Right forelimb (tissue), 1 donor: ENCODE results near the gene UGT1A4.
"Not testable (repeated sequence)": the region's sequence is repeated elsewhere in the genome, so short reads cannot be mapped to it uniquely, and the experiment has no call there.

ENCODE experiments used
- DNase-seq: peaks from one replicate; pipeline ENCODE4 v3.0.0-alpha.2; 2018

Gene UGT1A4

GRCh38 chr2:233751212-233752009 lies 32.9 kb downstream of the UGT1A4 start:
- not testable (repeated sequence) for DNase-seq

- DNase-seq = no peak
Measured at GRCh38 chr2:233754872-233755611, 36.5 kb downstream of the UGT1A4 start.

- DNase-seq = no peak
Measured at GRCh38 chr2:233756429-233757081, 38.0 kb downstream of the UGT1A4 start.

- DNase-seq = no peak
Measured at GRCh38 chr2:233758141-233758540, 39.6 kb downstream of the UGT1A4 start.

GRCh38 chr2:233758849-233759248 lies 40.3 kb downstream of the UGT1A4 start:
- no peak for DNase-seq

GRCh38 chr2:233760043-233760442 lies 41.5 kb downstream of the UGT1A4 start, which contains the start of gene UGT1A1:
Gene UGT1A1 (plus strand): TSS chr2:233760270. CDS start chr2:233760288, 18 bp downstream.
- no peak for DNase-seq

GRCh38 chr2:233761040-233761769 lies 42.7 kb downstream of the UGT1A4 start:
- DNase-seq = no peak

- no peak for DNase-seq
Measured at GRCh38 chr2:233764264-233764663, 45.7 kb downstream of the UGT1A4 start.

- DNase-seq = no peak
Measured at GRCh38 chr2:233764761-233765160, 46.2 kb downstream of the UGT1A4 start.

GRCh38 chr2:233766416-233766815 lies 47.9 kb downstream of the UGT1A4 start:
- no peak for DNase-seq

GRCh38 chr2:233768076-233768475 lies 49.5 kb downstream of the UGT1A4 start:
- DNase-seq = no peak

- no peak for DNase-seq
Measured at GRCh38 chr2:233769260-233769659, 50.7 kb downstream of the UGT1A4 start.

GRCh38 chr2:233772153-233772552 lies 53.6 kb downstream of the UGT1A4 start:
- no peak for DNase-seq

GRCh38 chr2:233772583-233772982 lies 54.0 kb downstream of the UGT1A4 start:
- DNase-seq = no peak

- DNase-seq = no peak
Measured at GRCh38 chr2:233773854-233774253, 55.3 kb downstream of the UGT1A4 start.

GRCh38 chr2:233775414-233775813 lies 56.9 kb downstream of the UGT1A4 start:
- DNase-seq = no peak

- DNase-seq = no peak
Measured at GRCh38 chr2:233778030-233778429, 59.5 kb downstream of the UGT1A4 start, which contains the start of gene MROH2A. Gene MROH2A (plus strand): TSS chr2:233778330. CDS start chr2:233779359, 1,029 bp downstream.

GRCh38 chr2:233779722-233780121 lies 61.2 kb downstream of the UGT1A4 start:
- no peak for DNase-seq

- no peak for DNase-seq
Measured at GRCh38 chr2:233780771-233781170, 62.2 kb downstream of the UGT1A4 start.

- no peak for DNase-seq
Measured at GRCh38 chr2:233789554-233789953, 71.0 kb downstream of the UGT1A4 start.

- no peak for DNase-seq
Measured at GRCh38 chr2:233791151-233791882, 72.8 kb downstream of the UGT1A4 start.

- DNase-seq = no peak
Measured at GRCh38 chr2:233791883-233792329, 73.4 kb downstream of the UGT1A4 start.
